K562 (cell line): ENCODE results near the gene KRT8. TPM values are rescaled to one million over a fixed set of nuclear protein-coding genes. Genes with fewer than 3 reads are reported as not detected.

ENCODE experiments used
- ATAC-seq: fragments of 200-7000 bp; cut with Tn5 transposase; 3 replicates; pipeline ENCODE4 v1.9.1; 2020; ENCODE audit warnings: moderate library complexity
- BruUV-seq: library from RNA; stranded (reverse); fragments of 400-500 nt; replicated peaks from 2 replicates; lab custom pipeline; 2021; lab: Mats Ljungman, UMichigan
- CTCF ChIA-PET: fragments of 300-600 bp; formaldehyde crosslinking; extraction: SDS; loops from one replicate; lab custom pipeline; 2021; ENCODE audit warnings: low intra/inter-chr PET ratio; lab: Yijun Ruan, JAX
- POLR2A ChIA-PET: fragments of 300-600, 350-650 bp; sonication (Branson Sonifier 250); formaldehyde crosslinking; extraction: SDS; loops from one replicate; lab custom pipeline; 2021; ENCODE audit warnings: antibody characterized with exemption, inconsistent platforms; lab: Yijun Ruan, JAX
- DNase-seq, 4 experiments: peaks; one replicate each; pipeline versions ENCODE4 v3.0.0 to v3.0.0-alpha.2; 2011 to 2018; ENCODE audit warnings: low spot score in 3 of 4, mixed read lengths in 3 of 4; ENCODE audit errors: extremely low read depth in 1 of 4
- FAIRE-seq: peaks from 2 replicates; lab custom pipeline; 2011; peaks lifted over from hg19 to GRCh38; lab: Jason Lieb, UNC
- H2AFZ ChIP-seq: 2 replicates; pipeline ENCODE4 v1.6.0; 2011; ENCODE audit warnings: low read depth, low read length, control low read depth, inconsistent platforms
- H3K27ac ChIP-seq: fragments of 200-600 bp; 3 replicates; pipeline ENCODE4 v1.8.0; 2011; ENCODE audit warnings: low read depth, mild to moderate bottlenecking, control low read depth, inconsistent platforms, low read length, moderate library complexity, mixed read lengths; ENCODE audit errors: extremely low read depth
- H3K27me3 ChIP-seq, 2 experiments: fragments of 300-600 bp in 1 of 2; 2 replicates in 1 of 2; 3 replicates in 1 of 2; pipeline versions ENCODE4 v1.6.0 to v1.8.0; 2011; ENCODE audit warnings: inconsistent platforms in 2 of 2, low read length in 2 of 2, mild to moderate bottlenecking in 1 of 2, mixed read lengths in 1 of 2, moderate library complexity in 1 of 2; ENCODE audit not compliant: control insufficient read depth in 2 of 2, insufficient read depth in 2 of 2
- H3K36me3 ChIP-seq: fragments of 300-600 bp; 3 replicates; pipeline ENCODE4 v1.8.0; 2011; ENCODE audit warnings: mild to moderate bottlenecking, low read length, inconsistent platforms; ENCODE audit not compliant: control insufficient read depth, insufficient read depth
- H3K4me1 ChIP-seq, 2 experiments: fragments of 200-600 bp in 1 of 2; replicated peaks in 1 of 2; 2 replicates in 1 of 2; 3 replicates in 1 of 2; pipeline versions ENCODE4 v1.5.1 to v1.8.0; 2011; ENCODE audit warnings: inconsistent platforms in 2 of 2, low read length in 2 of 2, mild to moderate bottlenecking in 1 of 2, mixed read lengths in 1 of 2, moderate library complexity in 1 of 2; ENCODE audit not compliant: control insufficient read depth in 2 of 2, insufficient read depth in 2 of 2
- H3K4me2 ChIP-seq: 2 replicates; pipeline ENCODE4 v1.6.1; 2011; ENCODE audit warnings: low read length, control low read depth, inconsistent platforms, mixed read lengths; ENCODE audit not compliant: insufficient read depth
- H3K4me3 ChIP-seq: fragments of 200-600 bp; sonication (generic), shearing (Covaris generic); 2 replicates; pipeline ENCODE4 v1.5.1; 2016; ENCODE audit warnings: control low read depth, inconsistent platforms
- H3K79me2 ChIP-seq: fragments of 200-600 bp; 3 replicates; pipeline ENCODE4 v1.8.0; 2011; ENCODE audit warnings: low read length, inconsistent platforms; ENCODE audit not compliant: control insufficient read depth, insufficient read depth
- H3K9ac ChIP-seq, 2 experiments: 2 replicates each; pipeline versions ENCODE4 v1.6.0 to v1.6.1; 2011; ENCODE audit warnings: low read depth in 2 of 2, low read length in 2 of 2, control low read depth in 1 of 2, inconsistent platforms in 1 of 2, mild to moderate bottlenecking in 1 of 2, mixed read lengths in 1 of 2; ENCODE audit not compliant: insufficient read depth in 1 of 2
- H3K9me1 ChIP-seq: one replicate; pipeline ENCODE4 v1.6.0; 2011; ENCODE audit warnings: inconsistent platforms, mild to moderate bottlenecking, low read length, moderate library complexity; ENCODE audit not compliant: control insufficient read depth, insufficient read depth
- H3K9me3 ChIP-seq: replicated peaks from 2 replicates; pipeline ENCODE4 v1.5.1; 2011; ENCODE audit warnings: low read depth, low read length, inconsistent platforms; ENCODE audit not compliant: control insufficient read depth, insufficient read depth
- H4K20me1 ChIP-seq: replicated peaks from 2 replicates; pipeline ENCODE4 v1.6.1; 2011; ENCODE audit warnings: low read length, inconsistent platforms, mixed read lengths; ENCODE audit not compliant: control insufficient read depth, insufficient read depth
- FOSL1 ChIP-seq: fragments of 200-800 bp; sonication (Bioruptor generic); conservative IDR thresholded peaks from 2 replicates; pipeline ENCODE4 v1.6.1; 2016; ENCODE audit warnings: missing genetic modification characterization, missing compliant biosample characterization
- ZNF280A ChIP-seq: fragments of 450-650 bp; IDR thresholded peaks from 2 replicates; pipeline ENCODE4 v1.6.1; 2018; ENCODE audit warnings: mild to moderate bottlenecking, low read depth; ENCODE audit not compliant: partially characterized antibody
- WGBS: fragments of 100-300 bp; shearing (Covaris generic); methylation state at CpG from one replicate; pipeline ENCODE4 v1.1.6; 2016; ENCODE audit warnings: low coverage, mixed read lengths; ENCODE audit not compliant: insufficient coverage; ENCODE audit errors: missing lambda C conversion rate; 5-methylcytosine and 5-hydroxymethylcytosine counted together
- in situ Hi-C: fragments of 300-500 bp; cut with MboI; formaldehyde crosslinking; loops from 4 replicates; pipeline ENCODE4 v1.15.0; 2018; ENCODE audit warnings: inconsistent platforms, mixed read lengths
- intact Hi-C: fragments of 100-400 bp; cut with micrococcal nuclease; formaldehyde crosslinking; loops from 2 replicates; pipeline ENCODE4 v1.14.2; 2022
- polyA plus RNA-seq, 8 experiments: library from polyadenylated mRNA; depleted of rRNA in 4 of 8; stranded (reverse) in 5 of 8; unstranded in 3 of 8; fragments of >200 nt; fragmentation: Nextera tagmentation in 2 of 8; fragmentation: Illumina TruSeq in 1 of 8; extraction: Ambion mirVana in 2 of 8; extraction: Trizol in 1 of 8; gene quantifications; 2 replicates each; pipeline versions ENCODE4 v1.2.1 to v1.2.3, GENCODE V29; 2011 to 2014; ENCODE audit warnings: inconsistent platforms in 1 of 8, missing spikeins in 1 of 8
- total RNA-seq, 7 experiments: library from RNA; depleted of rRNA in 6 of 7; stranded (reverse); fragments of >200 nt in 6 of 7; fragmentation: Illumina TruSeq in 2 of 7; extraction: Trizol in 2 of 7; gene quantifications; 2 replicates each; pipeline versions ENCODE4 v1.2.1 to v1.2.3, GENCODE V29; 2011 to 2021; ENCODE audit warnings: low replicate concordance in 1 of 7

KRT8 gene
- total and polyA plus RNA-seq, 9 of the 15 experiments (the other 6 are each of a cell fraction or from before 2014, with no cell fraction given), result 41.5 to 661 (median 260) TPM

DNA sequence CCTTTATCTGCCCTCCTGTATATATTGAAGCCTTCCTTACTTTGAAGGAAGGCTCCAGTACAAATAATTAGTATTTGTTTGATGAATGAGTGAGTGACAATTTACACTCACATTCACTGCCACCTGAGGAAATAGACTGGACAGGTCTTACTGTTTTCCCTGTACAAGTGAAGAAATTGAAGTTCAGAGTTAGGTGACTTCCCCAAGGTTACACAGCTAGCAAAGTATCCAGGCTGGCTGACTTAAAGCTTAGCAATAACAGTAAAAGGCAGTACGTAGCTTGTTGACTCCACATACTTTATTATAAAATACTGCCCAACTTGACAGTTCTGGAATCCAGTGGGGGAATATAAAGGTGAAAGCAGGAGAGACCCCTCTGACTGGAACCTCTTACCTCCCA is 41.5 kb upstream of the KRT8 start:
- Histone ChIP-seq H3K79me2 (peaks cover 38% of the 10 kb centered on the region), H3K4me1 (peaks cover 63 to 65% of the 10 kb centered on the region in 2 experiments), H4K20me1 (peaks cover 3% of the 10 kb centered on the region)
- no TSS peak for BruUV-seq
- in situ Hi-C loops, result no loop called here
- TF ChIP-seq FOSL1, result 0 out of 2 replicates have a peak, but pooled peaks have one; percentile 21
- no peak for TF ChIP-seq ZNF280A
- TF ChIP-seq, all 486 proteins: peak for 1
- Histone ChIP-seq H3K9ac (peak overlapping the region; percentile 12 to 83; a peak in 2 of 4 replicates), H3K9me1 (no peaks in the 10 kb centered on the region), H3K4me2 (no peak overlapping the region), H3K4me3 (no peak overlapping the region), H2AFZ (no peak overlapping the region), H3K27me3 (no peaks in the 10 kb centered on the region), H3K36me3 (peaks cover 26% of the 10 kb centered on the region), H3K9me3 (no peaks in the 10 kb centered on the region), H3K27ac (0 out of 3 replicates have a peak overlapping the region, but pooled peaks have one; percentile 8)
- ATAC-seq (no peak), FAIRE-seq (peak; percentile 11), DNase-seq (no peak)
- POLR2A ChIA-PET, result interaction anchor here (1.3 to 4.7 kb wide), 4 partner anchors 11 to 51 kb away, joined by 3 to 16 read pairs (median 8); no protein-coding TSS in a partner anchor
- WGBS, result 9% methylated on average over 1 of the region's 1 CpG
- intact Hi-C loops, result no loop called here
- CTCF ChIA-PET, result interaction anchor here (0.6 kb wide), 1 partner anchor 22 kb away, joined by 3 read pairs; no protein-coding TSS in a partner anchor
